PC-9 (cell line): ENCODE measurements around the gene CMSS1.

Experiments used
- EZH2 ChIP-seq: fragments of 200-600 bp; sonication (generic); IDR thresholded peaks from 2 replicates; pipeline ENCODE4 v1.8.0; 2017; ENCODE audit warnings: antibody characterized with exemption, low read depth
- TF ChIP-seq, protein P1 (sequence below): fragments of 200-600 bp; sonication (generic); conservative IDR thresholded peaks from 2 replicates; pipeline ENCODE4 v1.6.1; 2017; ENCODE audit warnings: mixed run types, antibody characterized with exemption, mild to moderate bottlenecking, moderate library complexity

- TF ChIP-seq, protein P1, sequence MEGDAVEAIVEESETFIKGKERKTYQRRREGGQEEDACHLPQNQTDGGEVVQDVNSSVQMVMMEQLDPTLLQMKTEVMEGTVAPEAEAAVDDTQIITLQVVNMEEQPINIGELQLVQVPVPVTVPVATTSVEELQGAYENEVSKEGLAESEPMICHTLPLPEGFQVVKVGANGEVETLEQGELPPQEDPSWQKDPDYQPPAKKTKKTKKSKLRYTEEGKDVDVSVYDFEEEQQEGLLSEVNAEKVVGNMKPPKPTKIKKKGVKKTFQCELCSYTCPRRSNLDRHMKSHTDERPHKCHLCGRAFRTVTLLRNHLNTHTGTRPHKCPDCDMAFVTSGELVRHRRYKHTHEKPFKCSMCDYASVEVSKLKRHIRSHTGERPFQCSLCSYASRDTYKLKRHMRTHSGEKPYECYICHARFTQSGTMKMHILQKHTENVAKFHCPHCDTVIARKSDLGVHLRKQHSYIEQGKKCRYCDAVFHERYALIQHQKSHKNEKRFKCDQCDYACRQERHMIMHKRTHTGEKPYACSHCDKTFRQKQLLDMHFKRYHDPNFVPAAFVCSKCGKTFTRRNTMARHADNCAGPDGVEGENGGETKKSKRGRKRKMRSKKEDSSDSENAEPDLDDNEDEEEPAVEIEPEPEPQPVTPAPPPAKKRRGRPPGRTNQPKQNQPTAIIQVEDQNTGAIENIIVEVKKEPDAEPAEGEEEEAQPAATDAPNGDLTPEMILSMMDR = no peak
- TF ChIP-seq EZH2 = no peak
These were observed 209.7 kb downstream of the CMSS1 start for GRCh38 chr3:100027321-100027720.
